Measurements from ENCODE around the gene CLMP.
A peak's percentile ranks its signal among the peaks of the same experiment; 100 is the strongest.

CLMP gene

GRCh38 chr11:123045101-123045500 lies 149.9 kb downstream of the CLMP start:
- no peak overlapping the region for H3K4me3 ChIP-seq (replicated peaks in 1 of 2; ENCODE audit: low read depth in 2 of 2, low read length in 2 of 2)
- no peak for TF ChIP-seq CTCF (IDR thresholded peaks at IDR 0.05; ENCODE audit: low read depth, low read length)
- DNase-seq (ENCODE audit: low read depth in 2 of 2) = no peak

DNA sequence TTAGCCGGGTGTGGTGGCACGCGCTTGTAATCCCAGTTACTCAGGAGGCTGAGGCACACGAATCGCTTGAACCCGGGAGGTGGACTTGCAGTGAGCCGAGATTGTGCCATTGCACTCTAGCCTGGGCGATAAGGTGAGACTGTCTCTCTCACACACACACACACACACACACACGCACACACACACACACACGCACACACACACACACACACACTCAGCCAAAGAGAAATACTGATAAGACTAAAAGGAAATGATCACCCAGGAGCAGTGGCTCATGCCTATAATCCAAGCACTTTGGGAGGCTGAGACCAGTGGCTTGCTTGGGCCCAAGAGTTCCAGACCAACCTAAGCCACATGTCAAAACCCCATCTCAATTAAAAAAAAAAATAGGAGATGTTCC lies 153.9 kb downstream of the CLMP start:
- no peak overlapping the region for H3K4me3 ChIP-seq (replicated peaks in 1 of 2; ENCODE audit: low read depth in 2 of 2, low read length in 2 of 2)
- DNase-seq (ENCODE audit: low read depth in 2 of 2) = no peak
- TF ChIP-seq CTCF (IDR thresholded peaks at IDR 0.05; ENCODE audit: low read depth, low read length) = no peak

- no peak for DNase-seq (ENCODE audit: low read depth in 2 of 2)
- no peak for TF ChIP-seq CTCF (IDR thresholded peaks at IDR 0.05; ENCODE audit: low read depth, low read length)
These were observed 155.0 kb downstream of the CLMP start for GRCh38 chr11:123040111-123040432.

DNA sequence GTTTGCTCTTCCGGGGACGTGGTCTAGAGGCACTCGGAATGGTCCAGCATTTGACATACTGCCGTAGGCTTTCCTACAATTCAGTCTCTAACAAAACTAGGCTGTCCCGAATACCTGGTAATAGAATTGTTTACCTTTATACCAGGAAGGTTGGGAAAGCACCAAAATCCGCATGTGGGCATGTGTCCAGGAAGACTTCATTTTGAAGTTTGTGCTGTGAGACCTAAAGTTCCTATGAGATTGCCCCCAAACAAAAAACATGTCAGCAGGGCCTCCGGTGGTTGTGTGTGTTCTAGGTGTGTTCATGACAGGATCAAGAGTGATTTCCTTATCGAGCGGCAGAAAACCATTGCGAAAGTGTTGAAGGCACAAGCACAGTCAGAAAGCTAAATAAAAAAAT lies 159.2 kb downstream of the CLMP start:
- DNase-seq (ENCODE audit: low read depth in 2 of 2) = no peak
- H3K4me3 ChIP-seq (replicated peaks in 1 of 2; ENCODE audit: low read depth in 2 of 2, low read length in 2 of 2) = no peak overlapping the region
- TF ChIP-seq CTCF (IDR thresholded peaks at IDR 0.05; ENCODE audit: low read depth, low read length) = no peak

More at GRCh38 chr11:123040111-123040432, 155.0 kb downstream of the CLMP start:
- H3K4me3 ChIP-seq (replicated peaks in 1 of 2; ENCODE audit: low read depth in 2 of 2, low read length in 2 of 2) = no peak overlapping the region

GRCh38 chr11:123034597-123034996 lies 160.5 kb downstream of the CLMP start:
- DNase-seq (ENCODE audit: low read depth in 2 of 2) = no peak
- H3K4me3 ChIP-seq (replicated peaks in 1 of 2; ENCODE audit: low read depth in 2 of 2, low read length in 2 of 2) = no peak overlapping the region
- TF ChIP-seq CTCF (IDR thresholded peaks at IDR 0.05; ENCODE audit: low read depth, low read length) = no peak

- peak; percentile 39 to 57 for DNase-seq (ENCODE audit: low read depth in 2 of 2)
- peak; percentile 57 for TF ChIP-seq CTCF (IDR thresholded peaks at IDR 0.05; ENCODE audit: low read depth, low read length)
- no peak overlapping the region for H3K4me3 ChIP-seq (replicated peaks in 1 of 2; ENCODE audit: low read depth in 2 of 2, low read length in 2 of 2)
These were observed 161.2 kb downstream of the CLMP start for GRCh38 chr11:123033895-123034294.

- DNase-seq (ENCODE audit: low read depth in 2 of 2) = no peak
- no peak for TF ChIP-seq CTCF (IDR thresholded peaks at IDR 0.05; ENCODE audit: low read depth, low read length)
- no peak overlapping the region for H3K4me3 ChIP-seq (replicated peaks in 1 of 2; ENCODE audit: low read depth in 2 of 2, low read length in 2 of 2)
These were observed 164.5 kb downstream of the CLMP start for GRCh38 chr11:123030517-123030916.
